SH-SY5Y (cell line): Measurements from ENCODE around the gene SLC15A4.

Experiments
- GATA2 ChIP-seq: IDR thresholded peaks from 2 replicates; pipeline ENCODE4 v1.6.1; 2011; ENCODE audit warnings: mild to moderate bottlenecking, low read depth, low read length
- GATA3 ChIP-seq: IDR thresholded peaks from 2 replicates; pipeline ENCODE4 v1.6.1; 2011; ENCODE audit warnings: low read depth, mild to moderate bottlenecking, low read length, moderate library complexity

- TF ChIP-seq GATA2 = no peak
- TF ChIP-seq GATA3 = no peak
These were observed 79.8 kb downstream of the SLC15A4 start for GRCh38 chr12:128743916-128744315.
